GM19025 (cell line): ENCODE measurements around the gene BCR.
A peak's percentile ranks its signal among the peaks of the same experiment; 100 is the strongest.

ENCODE experiments used
- ATAC-seq: cut with Tn5 transposase; IDR thresholded peaks from one replicate; pipeline ENCODE4 v1.9.1; 2021; ENCODE audit warnings: mild to moderate bottlenecking, low read depth, moderate library complexity; ENCODE audit not compliant: unreplicated experiment

BCR gene

DNA sequence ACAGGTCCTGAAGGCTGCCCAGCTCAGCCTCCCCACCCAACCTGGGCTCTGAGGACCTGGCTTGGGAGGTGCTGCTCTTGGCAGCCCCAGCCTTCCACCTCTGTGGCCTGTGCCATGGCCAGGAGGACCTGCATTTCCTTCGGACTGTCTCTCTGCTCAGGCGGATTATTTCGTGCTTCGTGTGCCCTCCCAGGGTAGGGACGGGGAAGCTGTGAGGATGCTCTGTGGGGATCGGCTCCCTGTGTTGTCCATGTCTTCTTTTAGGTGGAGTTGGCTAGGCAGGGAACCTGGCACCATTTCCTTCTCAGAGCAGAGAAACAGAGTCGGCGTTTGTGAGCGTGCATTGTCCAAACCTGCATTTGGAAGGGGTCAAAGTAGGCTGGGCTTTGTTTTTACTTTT is 34.1 kb downstream of the BCR start:
- ATAC-seq = no peak

GRCh38 chr22:23215294-23216241 is 35.3 kb downstream of the BCR start:
- ATAC-seq = no peak

DNA sequence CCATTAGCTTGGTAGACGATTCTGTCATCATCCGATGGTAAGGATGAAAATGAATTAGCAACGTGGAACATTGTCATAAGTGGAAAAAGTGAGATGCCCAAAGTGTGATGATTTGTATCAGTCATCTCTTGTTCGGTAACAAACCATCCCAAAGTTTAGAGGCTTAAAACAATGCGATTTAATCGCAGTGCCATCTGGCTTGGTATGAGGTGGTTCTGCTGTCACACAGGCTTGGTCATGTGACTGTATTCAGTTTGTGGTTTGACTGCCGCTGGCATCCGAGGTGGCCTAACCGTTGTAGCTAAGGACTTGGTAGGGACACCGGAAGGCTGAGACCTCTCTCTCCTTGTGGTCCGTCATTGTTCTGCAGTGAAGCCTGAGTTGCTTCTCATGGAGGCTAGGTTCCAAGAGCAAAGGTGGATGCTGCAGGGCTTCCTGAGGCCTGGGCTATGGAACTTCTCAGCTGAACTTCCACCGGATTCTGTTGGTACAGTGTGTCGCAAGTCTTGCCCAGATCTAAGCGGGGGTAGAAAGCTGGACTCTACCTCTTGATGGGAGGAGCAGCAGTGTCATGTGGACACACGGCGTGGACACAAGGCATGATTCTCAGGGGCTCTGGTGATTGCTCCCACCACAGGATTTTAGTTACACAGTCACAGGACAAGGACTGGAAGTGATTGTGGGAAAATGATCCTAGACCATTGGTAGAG is 36.3 kb downstream of the BCR start:
- no peak for ATAC-seq

GRCh38 chr22:23217171-23218052 is 37.1 kb downstream of the BCR start:
- ATAC-seq = no peak

DNA sequence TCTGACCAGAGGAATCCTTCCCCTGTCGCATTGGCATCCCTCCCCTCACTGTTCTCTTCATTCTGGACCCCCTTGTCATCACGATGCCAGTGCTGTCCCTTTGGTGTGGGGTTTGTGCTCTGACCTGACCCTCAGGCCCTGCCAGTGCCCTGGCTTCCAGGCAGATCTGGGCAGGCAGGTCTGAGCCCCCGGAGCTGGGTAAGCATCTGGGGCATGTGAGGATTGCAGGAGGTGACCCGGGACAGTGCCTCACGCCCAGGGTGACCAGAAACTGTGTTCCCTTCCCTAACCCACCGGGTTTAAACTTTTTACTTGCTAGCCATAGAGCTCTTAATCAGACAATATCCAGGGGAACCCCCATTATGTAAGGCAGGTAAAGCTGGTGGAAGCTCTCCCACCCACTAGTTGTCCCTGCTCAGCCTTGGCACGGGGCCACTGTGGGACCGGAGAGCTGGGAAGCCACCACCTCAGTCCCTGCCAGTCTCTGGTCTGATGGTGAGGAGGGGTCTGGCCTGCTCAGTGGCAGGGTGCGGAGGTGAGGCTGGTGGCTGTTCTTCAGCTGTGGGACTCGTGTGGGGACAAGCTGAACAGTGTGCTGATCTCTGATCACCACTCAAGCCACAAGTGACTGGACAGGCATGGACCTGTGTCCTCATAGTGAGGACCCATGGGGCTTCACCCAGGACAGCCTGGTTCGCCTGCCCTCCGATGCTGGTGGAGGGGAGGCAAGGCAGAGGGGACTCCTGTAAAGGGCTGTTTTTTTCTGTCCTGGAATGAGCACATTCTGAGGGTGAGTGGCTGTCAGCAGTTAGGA is 38.0 kb downstream of the BCR start:
- no peak for ATAC-seq

DNA sequence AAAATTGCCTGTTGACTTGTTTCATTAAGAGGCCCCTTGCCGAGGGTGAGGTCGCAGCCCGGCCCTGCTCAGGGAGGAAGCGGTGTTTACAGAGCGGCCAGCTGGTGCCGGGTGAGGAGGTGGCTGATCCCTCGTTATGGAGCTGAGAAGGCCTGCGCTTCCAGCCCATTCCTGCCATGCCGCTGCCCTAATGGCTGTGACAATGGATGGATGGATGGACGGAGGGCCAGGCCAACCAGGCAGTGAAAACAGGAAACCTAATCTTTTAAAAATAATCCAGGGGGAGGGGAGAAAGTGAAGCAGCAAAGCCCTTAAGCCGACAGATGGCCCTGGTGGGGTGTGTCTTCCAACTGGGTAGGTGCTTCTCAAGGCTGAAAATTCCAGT is 38.5 kb downstream of the BCR start:
- ATAC-seq = no peak

- ATAC-seq = no peak
These were observed 39.0 kb downstream of the BCR start for GRCh38 chr22:23219317-23219716.

DNA sequence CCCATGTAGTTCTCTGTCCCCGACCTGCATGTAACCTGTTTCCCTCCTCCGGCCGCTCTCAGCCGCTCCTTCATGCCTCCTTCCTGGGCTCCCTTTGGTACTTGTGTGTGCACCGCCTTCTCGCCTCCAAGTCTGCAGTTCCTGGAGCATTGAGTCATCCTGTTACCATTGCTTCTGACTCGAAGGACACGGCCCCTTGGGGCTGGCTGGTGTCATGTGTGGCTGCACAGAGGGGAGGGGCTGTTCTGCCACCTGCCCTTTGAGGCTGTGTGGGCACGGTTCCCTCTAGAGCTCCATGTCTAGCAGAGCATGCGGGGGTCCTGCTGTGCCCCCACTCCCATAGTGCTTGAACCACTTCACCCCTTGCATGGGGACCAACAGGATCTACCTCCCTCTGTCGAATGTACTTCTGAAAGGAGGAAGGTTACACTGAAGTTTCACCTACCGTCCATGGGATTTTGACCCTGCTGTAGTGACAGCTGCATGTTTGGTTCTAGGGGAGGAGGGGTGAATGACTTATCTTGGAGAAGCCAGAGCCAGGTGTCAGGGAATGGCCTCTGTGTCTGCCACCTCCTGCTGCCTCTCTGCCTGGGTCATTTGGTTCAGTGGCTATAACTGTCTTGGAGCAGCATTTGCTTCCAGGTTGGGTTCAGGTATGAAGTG is 39.6 kb downstream of the BCR start:
- ATAC-seq = peak; percentile 68

DNA sequence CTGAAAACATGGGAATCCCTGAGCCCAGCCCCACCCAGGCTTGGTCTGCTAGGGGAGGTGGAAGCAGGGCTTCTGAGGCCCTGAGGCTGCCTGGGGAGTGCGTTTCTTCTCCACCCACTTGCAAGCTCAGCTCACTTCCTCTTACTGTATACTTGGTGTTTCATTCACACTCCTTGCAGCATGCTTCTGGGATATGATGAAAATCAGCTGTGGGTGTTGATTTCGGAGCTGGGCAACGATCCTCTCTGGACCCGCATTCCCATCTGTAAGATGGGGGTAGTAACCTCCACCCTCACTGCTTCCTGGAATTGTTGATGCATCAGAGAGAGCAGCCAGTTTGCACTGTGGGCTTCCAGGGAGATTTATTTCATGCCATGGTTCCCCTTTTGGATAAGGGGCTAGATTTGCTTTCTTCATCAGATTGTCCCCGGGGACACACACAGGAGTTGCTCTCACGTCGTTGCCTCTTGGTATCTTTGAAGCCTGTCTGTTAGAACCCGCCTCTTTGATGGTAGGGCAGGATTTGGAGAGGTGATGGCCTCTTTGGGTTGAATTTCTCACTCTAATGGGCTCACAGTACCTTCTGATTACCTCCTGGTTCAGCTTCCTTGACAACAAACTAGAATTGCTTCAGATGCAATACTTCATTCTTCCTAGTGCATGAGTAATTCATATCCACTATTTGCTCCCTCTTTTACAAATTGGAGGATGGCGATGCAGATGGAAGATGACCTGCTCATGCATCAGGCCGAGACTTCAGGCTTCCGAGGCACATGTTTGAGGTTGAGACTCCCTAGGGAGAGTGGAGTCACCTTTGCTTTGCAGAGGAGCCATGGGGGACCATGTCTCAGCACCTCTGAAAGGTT is 40.4 kb downstream of the BCR start:
- peak; percentile 32 for ATAC-seq

DNA sequence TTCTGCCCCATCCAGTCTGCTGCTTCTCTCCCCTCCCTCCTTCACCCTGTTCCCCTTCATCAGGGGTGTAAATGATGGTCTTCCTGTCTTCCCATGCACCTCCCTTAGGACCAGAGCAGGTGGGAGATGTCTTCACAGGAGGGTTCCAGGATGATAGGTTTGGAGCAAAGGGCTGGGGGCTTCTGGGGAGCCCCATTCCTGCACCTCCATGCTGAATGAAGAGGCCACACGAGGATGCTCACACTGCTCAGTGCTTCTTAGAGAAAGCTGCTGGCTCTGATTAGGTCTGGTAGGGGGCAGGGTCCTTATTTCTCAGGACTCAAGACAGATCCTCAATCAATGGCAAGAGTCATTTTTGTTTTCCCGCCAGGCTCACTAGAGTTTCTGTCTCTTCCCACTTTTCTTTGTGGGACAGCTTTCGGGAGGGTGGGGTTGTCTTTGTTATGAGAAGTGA is 41.1 kb downstream of the BCR start:
- ATAC-seq = no peak

DNA sequence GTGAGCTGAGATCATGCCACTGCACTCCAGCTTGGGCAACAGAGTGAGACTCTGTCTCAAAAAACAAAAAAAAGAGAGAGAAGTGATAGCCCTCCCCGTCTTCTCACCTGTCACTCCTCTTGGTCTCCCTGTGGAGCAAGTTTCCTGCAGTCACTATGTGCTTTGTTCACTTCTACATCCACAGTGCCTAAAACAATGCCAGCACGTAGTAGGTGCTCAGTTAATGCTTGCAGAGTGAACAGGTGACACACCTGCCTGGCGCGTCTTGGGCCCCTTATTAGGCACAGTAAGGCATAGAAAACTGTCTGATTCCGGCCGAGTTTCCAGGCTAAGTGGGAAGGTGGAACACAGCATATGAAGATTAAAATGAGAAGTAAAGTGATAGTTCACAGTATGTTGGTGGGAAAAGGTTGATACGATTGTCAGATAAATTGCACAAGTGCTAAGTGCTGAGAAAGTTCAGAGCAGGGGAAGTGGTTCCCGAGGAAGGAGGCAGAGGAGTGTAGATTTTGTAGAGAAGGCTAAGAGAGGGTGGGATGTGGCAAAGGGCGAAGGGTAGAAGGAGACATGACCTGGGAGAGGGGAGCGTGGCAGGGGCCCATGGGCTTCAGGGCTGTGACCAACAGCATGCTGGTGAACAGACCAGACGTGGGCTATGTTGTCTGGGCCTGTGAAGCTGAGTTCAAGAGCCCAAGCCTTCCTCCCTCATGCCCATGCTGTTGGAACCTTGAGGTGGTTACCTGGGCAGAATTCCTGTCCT is 41.9 kb downstream of the BCR start:
- no peak for ATAC-seq

GRCh38 chr22:23222793-23223568 is 42.7 kb downstream of the BCR start:
- ATAC-seq = no peak

DNA sequence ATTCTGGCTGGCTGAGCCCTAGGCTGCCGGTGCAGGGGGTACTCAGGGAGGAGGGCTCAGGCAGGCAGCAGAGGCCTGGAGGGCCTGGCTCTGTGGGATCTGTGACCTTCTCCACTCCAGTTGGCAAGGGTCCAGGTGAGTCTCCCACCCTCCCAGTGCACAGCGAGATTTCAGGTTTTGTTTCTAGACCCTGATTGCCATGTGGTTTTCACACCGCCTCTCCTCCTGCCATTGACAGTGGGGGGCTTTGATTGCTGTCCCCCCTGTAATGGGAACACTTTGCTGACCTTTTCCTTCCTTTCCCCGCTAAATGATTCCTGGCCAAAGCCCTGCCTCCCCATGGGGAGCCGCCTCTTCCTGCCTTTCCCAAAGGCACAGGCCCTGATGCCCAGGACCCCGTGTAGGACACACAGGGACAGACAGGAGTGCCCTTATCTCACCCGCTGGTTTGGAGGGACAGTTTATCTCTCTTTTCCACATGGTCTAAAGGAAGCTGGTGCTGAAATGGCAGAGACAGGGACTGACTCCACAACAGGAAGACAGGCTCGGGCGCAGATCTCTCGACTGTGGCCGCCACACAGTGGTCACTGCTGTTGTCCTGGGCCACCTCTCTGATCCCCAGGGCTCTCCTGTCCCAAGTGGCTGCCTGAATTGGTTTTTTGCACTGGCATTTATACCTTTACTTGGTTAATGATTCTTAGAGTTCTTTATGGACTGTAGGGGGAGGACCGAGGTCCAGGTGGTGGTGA is 43.4 kb downstream of the BCR start:
- ATAC-seq = no peak

- ATAC-seq = no peak
These were observed 44.5 kb downstream of the BCR start for GRCh38 chr22:23224846-23225245.

DNA sequence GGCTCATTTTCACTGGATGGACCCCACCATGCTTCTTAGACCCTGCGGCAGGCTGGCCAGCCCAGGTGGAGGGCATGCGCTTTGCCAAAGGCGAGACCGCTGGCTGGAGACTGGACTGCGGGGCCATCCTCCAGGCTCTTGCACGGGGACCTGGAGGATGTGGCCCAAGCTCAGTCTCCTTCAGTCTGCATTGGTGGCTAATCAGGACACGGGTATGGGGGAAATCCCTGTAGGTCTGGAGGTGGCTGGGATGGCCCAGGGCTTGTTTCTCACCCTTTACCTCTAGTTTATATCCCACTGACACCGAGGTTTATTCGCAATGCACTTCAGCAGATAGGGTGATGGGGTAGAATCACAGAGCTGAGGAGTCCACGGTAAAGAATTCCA is 45.0 kb downstream of the BCR start:
- ATAC-seq = no peak

DNA sequence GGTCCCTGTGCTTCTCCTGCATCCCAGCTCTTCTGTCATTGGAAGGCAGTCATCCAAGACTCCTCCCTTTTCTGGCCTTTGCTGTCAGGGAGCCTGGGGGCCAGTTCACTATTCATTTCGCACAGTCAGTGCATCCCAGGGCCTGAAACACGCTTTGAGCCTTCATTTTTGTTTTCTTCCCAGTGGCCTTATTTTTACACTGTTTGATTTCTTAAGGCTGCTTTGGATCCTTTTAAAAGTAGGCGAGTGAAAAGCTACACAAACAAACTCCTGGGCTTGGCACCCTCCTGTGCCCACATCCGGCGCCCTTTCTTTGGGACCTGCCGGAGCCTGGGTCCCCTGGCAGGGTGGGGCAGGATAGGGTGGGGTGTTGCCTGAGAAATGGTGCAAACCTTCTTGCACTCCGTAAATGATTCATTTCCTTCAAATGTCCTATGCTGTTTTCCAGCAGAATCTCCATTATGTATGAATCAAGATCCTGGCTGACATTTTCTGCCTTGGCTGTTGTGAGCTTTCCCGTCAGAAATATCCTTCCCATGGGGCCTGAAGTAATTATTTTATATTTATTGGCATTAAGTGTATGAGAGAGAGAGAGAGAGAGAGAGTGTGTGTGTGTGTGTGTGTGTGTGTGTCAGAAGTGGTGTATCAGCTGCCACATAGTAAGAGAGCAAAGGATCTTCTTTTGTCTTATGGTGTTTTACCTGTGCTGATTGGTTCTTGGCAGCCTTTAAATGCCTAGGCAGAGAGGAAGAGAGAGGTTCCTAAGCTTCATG is 45.6 kb downstream of the BCR start:
- ATAC-seq = no peak
